A549 treated with AZD2906 at 1 μM for 4 hours (cell line): ENCODE measurements around the gene FCRL2. TPM values are rescaled to one million over a fixed set of nuclear protein-coding genes. Genes with fewer than 3 reads are reported as not detected.

ENCODE experiments used
- total RNA-seq: library from RNA; stranded (reverse); fragments of 200-300 nt; extraction: Qiagen RNA extraction; gene quantifications from 5 replicates; pipeline ENCODE4 v1.2.3, GENCODE V29; 2022

The FCRL2 gene, protein sequence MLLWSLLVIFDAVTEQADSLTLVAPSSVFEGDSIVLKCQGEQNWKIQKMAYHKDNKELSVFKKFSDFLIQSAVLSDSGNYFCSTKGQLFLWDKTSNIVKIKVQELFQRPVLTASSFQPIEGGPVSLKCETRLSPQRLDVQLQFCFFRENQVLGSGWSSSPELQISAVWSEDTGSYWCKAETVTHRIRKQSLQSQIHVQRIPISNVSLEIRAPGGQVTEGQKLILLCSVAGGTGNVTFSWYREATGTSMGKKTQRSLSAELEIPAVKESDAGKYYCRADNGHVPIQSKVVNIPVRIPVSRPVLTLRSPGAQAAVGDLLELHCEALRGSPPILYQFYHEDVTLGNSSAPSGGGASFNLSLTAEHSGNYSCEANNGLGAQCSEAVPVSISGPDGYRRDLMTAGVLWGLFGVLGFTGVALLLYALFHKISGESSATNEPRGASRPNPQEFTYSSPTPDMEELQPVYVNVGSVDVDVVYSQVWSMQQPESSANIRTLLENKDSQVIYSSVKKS
- not detected in 5 replicates for total RNA-seq

DNA sequence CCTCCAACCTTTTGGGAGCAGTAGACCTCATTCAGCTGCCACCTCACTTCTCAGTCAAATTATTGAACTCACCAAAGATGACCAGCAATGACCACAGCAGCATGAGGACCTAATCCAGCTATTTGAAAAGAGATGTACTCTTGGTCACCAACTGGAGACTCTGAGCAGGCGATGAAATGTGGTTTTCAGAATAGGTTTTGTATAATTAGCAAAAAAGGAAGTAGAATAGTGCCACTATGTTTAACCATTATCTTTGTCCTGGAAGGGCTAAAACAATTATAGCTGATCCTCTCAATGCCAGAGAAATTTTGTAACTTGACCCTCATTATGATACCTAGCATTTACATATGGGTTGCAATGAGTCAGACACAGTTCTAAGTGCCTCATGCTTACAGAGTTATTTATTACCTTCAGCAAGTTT is at the start of gene FCRL2:
FCRL2 (minus strand) TSS at position 162 of the 421 bp plus-strand sequence; CDS start at position 103, 59 bp downstream.

DNA sequence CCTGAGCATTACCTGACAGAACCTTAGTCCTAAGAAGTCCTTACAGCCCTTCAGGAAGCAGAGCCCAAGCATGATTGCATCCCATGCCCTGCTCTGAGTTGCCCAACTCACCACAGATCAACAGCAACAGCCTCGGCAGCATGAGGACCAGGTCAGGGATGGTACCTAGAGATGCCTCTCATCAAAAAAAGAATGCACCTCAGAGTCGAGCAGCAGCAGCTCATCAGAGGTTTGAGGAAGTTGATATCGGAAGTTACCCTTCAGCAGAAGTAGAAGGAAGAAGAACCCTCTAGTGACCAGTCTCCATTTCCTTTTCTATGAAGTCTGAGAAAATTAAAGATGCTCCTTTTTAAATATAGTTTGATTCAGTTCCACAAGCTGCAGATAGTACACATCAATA is 43.0 kb upstream of the FCRL2 start, which contains the start of gene FCRL1:
FCRL1 (minus strand) TSS at position 225 of the 400 bp plus-strand sequence; CDS start at position 142, 83 bp downstream.

DNA sequence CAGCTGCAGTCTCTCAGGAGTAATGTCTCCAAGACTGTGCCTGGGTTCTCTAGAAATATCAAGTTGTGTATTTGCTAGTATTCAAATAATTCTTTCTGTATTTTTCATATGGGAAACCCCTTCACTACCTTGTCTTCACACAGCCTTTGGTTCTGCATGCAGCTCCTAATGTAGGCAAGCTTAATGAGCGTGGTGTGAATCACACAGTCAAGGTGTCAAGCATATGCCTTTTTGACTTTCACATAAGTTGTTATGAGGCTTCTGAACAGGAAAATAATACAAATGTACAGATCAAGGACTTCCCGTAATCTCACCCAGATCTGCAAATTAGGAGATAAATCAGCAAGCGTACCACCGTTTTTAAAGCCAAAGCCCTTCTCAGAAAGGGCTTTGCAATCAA is 76.2 kb downstream of the FCRL2 start, which contains the start of gene FCRL3:
FCRL3 (minus strand) TSS at position 38 of the 400 bp plus-strand sequence. CDS start 280 bp downstream, outside the sequence.

Other genes with a start within 250 kb of the FCRL2 start
- not detected in 5 replicates for gene FCRL5, start 224.6 kb downstream of the FCRL2 start, total RNA-seq
- gene FCRL4, start 179.0 kb downstream of the FCRL2 start, total RNA-seq, result not detected in 5 replicates
- gene FCRL3, start 76.4 kb downstream of the FCRL2 start, total RNA-seq, result 0.09 TPM in 1 of 5 replicates, not detected in the others
- not detected in 5 replicates for gene FCRL1, start 43.0 kb upstream of the FCRL2 start, total RNA-seq
- not detected in 5 replicates for gene CD5L, start 64.7 kb upstream of the FCRL2 start, total RNA-seq
- 17.1 to 24.3 TPM (median 21.0 TPM) in 5 replicates for gene KIRREL1, start 216.5 kb upstream of the FCRL2 start, total RNA-seq